GM21515 (cell line): ENCODE measurements around the gene PDE6H.
A peak's percentile ranks its signal among the peaks of the same experiment; 100 is the strongest.

Source experiments
- ATAC-seq: cut with Tn5 transposase; IDR thresholded peaks from one replicate; pipeline ENCODE4 v1.9.1; 2021; ENCODE audit not compliant: unreplicated experiment

Gene PDE6H

DNA sequence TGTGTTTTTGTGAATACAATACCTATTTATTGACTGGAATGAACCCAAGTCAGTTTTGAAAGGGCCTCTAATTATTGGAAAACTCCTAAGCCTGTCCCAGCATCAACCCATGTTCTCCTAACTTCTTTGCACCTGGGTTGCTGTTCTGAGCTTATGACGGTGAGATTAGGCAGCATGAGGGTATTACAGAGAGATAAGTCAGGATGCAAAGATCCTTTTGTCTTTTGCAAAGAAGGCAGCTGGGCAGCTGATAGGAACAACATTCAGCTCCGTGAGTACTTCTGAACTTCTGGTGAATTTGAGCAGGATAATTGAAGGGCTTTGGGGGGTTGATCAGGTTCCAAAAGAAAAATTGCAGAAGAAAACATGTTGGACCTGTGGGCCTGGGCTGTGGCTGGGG lies at the start of gene PDE6H:
PDE6H (plus strand) TSS at position 227 of the 400 bp plus-strand sequence. CDS start 4,971 bp downstream, outside the sequence.
- no peak for ATAC-seq

DNA sequence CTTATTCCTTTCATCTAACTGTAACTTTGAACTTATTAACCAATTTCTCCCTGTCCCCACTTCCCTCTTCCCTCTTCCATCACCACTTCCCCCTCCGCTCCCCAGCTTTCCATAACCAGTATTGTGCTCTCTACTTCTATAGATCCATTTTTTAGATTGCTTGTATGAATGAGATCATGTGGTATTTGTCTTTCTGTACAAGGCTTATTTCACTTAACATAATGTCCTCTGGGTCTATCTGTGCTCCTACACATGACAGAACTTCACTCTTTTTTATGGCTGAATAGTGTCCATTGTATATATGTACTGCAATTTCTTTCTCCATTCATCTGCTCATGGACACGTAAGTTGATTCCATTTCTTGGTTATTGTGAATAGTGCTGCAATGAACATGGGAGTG lies 48.9 kb upstream of the PDE6H start:
- ATAC-seq = no peak

DNA sequence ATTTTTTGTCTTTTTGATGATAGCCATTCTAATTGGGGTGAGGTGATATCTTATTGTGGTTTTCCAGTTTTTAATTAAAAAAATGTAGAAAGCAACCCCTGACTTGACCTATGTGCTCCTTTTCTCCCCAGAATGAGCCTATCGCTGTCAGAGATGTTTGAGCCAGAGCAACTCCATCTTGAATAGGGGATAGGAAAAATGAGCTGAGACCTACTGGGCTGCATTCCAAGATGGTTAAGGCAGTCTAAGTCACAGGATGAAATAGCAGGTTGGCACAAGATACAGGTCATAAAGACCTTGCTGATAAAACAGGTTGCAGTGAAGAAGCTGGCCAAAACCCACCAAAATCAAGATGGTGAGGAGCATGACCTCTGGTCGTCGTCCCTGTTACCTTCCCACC lies 48.3 kb upstream of the PDE6H start:
- no peak for ATAC-seq

DNA sequence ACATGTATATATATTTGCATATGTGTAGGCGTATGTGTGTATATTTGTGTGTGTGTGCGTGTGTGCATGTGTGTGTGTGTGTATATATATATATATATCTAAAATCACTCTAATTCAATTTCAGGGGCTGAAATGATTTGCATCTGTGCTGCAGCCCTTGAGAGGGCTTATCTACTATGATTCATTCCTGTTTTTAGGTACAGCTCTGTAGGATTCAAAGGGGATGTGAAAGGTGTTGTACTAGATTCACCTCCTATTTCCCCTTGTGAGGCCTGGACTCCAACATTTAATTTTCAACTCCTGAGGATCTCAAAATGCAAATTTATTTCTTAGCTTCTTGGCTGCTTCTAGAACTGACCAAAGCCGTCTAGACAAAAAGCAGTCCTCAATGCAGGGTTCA lies 45.6 kb upstream of the PDE6H start:
- no peak for ATAC-seq

DNA sequence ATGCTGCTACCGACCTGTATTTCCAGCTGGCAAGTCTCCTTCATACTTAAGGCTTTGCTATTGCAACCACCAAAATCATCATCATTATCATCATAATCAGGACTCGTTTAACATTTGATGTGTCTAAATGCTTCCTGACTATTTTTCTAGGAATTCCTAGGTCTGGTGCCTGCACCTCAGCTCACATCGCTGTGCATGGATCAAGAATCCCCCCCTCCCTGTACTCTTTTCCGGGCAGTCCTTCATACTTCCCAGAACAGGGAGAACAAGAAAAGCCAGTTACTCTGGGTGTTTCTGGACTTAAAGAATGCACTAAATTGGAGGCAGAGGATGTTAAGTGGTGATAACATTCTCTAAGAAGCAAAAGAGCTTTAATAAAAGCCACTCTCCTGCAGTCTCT lies 43.9 kb upstream of the PDE6H start:
- ATAC-seq = no peak

DNA sequence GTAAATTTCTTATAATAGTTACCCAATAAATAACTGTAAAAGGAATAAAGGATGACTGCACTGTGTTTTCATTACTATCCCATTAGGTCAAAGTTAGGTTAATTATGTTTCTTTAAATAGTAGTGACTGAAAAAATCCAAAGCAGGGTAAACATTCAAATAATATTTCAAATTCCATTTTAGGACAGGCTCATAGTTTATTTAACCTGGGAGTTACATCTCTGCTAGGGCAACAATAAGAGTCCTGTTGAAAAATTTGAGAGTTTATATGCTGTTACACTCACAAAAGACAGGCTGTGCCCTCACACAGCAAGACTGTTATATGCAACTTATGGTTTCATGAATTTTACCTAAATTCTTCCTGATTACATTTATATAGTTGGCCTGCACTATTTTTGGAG lies 42.5 kb upstream of the PDE6H start:
- ATAC-seq = no peak

DNA sequence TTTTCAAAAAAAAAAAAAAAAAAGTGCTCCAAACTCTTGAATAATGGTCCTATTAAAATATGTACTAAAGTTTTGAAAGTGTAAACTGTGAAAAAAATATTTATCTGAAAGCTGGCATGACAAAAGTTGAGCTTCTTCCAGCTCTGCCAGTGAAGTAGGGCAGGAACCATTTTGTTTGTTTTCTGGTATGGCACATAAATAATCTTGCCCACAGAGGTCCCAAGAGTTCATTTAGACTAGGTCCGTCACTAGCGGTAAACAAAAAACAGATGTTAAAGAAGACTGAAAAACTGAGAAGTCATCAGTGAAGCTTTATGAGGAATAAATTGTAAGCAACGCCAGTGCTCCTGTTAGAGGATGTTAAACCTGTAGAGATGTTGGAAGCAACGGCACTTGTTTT lies 41.5 kb upstream of the PDE6H start:
- no peak for ATAC-seq

DNA sequence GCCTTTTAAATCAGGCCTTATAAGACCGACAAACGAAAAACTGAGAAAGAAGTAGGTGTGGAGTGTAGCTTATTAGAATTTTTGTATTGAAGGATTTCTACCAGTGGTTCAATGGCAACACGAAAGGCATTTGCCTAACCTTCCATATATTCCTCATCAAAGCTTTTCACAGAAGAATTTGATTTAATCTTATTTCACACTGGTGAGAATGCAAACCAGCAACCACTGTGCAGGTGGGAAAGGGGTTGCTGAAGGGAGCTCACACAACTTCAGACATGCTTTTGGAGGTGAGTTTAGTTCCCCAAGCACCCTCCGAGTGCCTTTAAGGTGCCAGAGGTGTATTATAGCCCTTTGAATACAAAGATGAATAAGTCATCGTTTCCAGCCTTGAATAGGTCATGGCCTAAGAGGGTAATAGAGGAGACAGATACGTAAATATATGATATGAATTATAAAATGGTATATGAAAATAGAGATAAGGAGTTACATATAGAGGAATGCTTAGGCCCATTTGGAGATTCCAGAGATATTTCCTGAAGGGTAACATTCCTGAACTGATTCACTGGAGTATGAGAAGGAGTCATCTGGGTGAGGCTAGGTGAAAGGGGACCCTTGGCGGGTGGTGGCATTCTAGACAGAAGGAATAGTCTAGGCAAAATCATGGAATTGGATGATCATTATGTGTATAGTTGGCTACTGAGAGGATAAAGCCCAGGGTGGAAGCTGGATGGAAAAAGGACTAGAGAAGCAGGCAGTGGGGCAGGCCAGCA lies 40.9 kb upstream of the PDE6H start:
- no peak for ATAC-seq

DNA sequence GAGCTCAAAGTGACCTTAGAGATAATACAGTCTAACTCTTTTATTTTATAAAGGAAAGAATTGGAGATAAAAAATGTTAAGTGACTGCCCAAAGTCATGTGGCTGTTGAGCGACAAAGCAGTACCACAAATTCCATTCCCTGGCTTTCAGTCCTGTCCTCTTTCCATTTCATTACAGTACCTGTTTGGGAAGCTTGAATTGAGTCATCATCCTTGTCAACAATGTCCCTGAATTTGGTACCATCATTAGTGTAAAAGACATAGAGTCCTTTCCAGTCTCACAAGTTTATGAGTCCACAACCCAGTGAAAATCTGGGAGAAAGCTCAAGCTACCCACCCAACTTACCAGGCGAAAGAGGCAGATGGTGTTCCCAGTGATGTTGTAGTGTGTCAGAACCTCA lies 38.3 kb upstream of the PDE6H start:
- no peak for ATAC-seq

DNA sequence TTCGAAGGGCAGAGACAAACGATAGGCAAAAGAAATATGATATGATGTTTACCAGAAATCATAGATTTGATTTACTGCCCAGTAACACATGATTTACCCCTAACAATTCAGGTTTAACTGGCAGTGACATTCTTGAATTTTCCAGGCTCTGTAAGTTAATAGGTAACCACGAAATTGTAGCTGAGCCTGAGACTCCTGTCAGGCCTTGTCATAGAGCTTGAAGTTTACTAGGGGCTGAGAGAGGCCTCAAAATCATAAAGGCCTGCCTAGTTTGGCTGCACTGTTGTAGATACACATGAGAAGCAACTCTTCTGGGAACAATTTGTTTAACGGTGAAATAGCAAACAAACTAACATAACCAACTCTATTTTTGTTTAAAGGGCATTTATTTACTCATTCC lies 37.8 kb upstream of the PDE6H start:
- no peak for ATAC-seq

DNA sequence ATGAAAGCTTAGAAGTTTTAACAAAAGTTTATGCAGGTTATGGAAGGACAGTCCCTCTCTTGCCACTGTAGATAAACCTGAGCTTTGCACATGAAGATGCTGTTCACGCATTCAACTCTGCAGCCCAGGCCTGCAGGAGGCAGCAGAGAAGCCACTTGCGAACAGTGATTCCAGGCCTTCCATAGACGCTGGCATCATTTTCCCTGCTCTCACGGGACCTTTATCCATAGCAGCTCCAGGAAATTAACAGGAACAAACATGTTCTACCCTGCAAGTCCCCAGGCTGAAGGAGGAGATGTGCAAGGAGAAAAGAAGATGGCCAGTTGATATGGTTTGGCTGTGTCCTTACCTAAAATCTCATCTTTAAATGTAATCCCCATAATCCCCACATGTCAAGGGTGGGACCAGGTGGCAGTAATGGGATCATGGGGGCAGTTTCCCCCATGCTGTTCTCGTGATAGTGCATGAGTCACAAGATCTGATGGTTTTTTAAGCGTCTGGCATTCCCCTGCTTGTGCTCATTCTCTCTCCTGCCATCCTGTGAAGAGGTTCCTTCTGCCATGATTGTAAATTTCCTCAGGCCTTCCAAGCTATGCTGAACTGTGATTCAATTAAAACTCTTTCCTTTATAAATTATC lies 36.5 kb upstream of the PDE6H start:
- no peak for ATAC-seq

DNA sequence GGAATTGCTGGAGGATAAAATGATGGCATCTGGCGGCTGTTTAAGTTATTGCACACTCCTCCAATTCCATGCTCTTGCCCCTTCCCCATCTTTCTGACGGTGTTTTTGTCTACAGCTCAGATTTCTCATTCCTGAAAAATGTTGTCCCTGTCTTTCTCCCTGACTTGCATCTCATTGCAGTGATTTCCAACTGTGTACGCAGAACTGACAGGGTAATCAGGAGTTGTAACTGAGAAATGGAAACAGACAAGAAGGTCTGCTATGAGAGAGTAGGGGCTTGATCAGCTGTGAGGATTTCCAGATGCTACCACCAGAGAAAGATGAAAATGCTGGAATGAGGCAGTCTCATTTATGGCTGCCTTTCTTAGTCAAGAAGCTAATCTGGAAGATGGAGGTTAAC lies 35.8 kb upstream of the PDE6H start:
- no peak for ATAC-seq

DNA sequence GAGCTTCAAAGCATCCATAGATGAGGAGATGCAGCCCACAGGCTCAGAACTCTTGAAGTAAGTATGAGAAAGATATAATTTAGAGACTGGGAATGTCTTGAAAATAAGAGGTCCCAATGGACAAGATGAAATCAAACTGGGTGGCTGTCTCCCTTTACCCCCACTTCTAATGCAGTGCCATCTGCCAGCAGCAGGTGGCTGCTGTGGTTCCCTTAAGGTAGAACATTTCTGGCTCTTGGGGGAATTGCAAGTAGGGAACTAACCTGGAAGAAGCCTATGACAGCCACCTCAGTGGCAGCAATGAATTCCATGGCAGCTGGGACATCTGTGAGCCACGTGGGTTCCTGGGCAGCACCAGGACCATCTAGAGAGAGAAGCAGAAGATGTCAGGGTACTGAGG lies 35.2 kb upstream of the PDE6H start:
- no peak for ATAC-seq

DNA sequence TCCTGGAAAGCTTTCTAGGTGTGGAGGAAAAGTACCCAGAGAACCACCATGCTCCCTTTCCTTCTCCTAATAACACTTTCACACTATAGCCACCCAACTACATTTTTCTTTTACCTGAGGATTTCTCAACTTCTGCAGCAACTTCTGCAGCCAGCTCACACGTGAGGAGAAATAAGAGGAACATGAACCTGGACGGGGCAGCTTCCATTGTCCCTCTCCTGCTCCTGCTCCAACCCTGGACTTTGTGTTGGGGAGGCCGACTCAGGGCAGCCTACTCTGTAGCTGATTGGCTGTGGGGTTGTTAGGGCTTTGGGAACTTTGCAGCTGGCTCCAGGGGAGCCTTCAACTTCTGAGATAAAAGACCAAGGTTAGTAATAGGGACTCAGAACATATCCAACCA lies 34.5 kb upstream of the PDE6H start, which contains the start of gene ERP27:
ERP27 (minus strand) TSS at position 237 of the 400 bp plus-strand sequence; CDS start at position 208, 29 bp downstream.
- no peak for ATAC-seq

DNA sequence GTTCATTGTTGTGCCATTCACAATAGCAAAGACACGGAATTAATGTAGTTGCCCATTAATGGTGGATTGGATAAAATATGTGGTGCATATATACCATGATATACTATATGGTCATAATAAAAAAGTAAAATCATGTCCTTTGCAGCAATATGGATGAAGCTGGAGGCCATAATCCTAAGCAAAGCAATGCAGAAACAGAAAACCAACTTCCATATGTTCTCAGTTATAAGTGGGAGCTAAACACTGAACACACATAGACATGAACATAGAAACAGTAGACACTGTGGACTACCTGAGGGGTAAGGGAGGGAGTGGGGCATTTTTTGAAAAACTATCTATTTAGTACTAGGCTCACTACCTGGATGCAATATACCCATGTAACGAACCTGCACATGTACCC lies 31.5 kb upstream of the PDE6H start:
- ATAC-seq = no peak

DNA sequence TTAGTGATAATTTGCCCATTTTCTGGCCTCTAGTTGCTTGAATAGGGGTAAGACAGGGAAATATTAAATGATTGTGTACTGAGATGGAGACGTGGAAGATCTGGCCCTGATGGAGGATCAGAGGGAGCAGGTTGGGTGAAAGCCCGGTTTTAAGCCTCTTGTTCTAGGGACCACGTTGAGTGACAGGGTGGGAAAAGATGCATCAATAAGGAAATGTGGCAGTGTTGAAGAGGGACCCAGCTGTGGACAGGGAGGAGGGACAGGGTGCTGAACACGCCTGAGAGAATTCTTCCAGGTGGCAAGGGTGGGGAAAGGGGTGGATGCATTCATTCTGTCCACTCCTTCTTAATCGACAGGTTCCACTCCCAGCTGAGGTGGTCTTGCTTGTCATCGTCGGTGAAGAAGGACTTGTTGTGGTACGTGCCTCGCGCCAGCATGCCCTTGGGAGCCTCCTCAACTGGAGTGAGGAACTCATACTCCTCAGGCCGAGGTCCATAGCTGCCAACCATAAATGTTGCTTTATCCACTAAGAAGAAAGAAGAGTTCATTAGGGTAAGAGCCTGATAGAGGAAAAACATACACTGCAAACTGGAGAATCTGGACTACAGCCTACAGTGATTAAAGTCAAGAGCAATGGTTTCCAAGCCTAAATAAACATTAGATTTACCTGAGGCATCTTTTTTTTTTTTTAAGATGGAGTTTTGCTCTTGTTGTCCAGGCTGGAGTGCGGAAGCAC lies 30.5 kb upstream of the PDE6H start:
- ATAC-seq = no peak

DNA sequence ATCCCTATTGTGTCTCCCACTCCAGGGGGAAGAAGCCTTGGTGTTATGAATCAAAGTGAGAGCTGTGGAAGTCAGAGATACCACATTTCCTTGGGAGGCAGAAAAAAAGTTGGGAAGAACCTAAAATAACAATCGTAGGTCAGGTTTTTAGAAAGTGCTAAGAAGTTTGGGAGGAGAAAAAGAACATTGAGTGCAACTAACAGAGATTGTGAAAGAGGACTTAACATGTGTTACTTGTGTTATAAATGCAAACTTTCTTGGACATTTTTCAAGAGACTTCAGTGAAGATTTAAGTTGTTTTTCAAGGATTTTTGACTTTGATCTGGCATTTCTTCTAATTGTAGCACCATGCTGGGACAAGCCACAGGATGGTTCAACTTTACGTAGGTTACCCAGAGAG lies 26.7 kb upstream of the PDE6H start:
- ATAC-seq = no peak

DNA sequence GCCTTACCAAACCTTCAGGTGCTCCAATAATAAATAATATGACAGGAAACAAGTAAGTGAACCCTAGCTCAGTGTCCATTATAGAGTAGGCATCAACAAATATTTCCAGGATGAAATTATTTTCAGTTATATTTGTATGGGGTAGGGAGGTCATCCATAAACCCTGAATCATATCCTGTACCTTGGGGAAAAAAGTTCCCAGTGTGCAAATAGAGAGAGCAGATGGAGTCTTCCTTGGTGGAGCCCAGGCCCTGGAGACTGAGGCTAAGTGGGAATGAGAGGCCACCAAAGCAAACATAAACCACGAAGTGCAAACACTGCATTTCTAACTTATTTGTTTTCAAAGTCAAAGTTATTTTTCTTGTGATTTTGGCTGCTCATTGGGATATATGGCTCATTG lies 26.0 kb upstream of the PDE6H start:
- no peak for ATAC-seq

DNA sequence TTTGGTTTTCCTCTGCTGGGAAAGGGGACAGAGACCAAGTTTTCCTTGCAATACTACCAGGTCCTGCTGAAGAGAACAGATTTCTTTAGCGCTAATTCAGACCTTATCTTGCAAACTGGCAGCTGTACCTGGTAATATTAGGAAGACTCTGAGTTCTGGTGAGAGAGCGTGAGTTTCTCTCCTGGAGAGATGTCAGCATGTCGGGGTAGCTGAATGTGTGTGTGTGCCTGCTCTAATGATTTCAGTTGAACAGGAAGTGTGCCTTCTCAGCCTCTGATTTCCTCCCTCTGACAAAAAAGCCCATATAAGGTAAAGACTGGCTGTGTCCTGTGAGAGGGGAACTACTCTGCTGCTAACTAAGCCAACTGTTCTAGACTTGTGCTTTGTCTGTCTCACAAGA lies 24.2 kb upstream of the PDE6H start:
- ATAC-seq = peak; percentile 93

DNA sequence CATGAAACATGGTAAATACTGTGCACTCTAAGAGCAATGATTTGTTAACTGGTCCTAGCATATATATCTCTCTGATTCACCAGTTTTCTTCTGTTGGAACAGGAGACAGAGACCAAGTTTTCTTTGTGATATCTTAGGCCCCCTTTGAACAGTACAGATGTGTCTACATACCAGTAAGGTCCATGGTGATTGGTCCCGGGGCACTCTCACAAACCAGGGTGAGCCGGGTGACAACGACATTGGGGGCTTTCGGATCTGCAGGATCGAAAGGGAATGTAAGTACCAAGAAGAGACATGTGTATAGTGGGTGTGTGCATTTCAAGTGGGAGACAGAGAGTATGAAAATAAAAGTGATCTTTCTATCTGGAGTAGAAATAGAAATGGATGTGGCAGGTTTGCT lies 23.2 kb upstream of the PDE6H start:
- ATAC-seq = no peak

DNA sequence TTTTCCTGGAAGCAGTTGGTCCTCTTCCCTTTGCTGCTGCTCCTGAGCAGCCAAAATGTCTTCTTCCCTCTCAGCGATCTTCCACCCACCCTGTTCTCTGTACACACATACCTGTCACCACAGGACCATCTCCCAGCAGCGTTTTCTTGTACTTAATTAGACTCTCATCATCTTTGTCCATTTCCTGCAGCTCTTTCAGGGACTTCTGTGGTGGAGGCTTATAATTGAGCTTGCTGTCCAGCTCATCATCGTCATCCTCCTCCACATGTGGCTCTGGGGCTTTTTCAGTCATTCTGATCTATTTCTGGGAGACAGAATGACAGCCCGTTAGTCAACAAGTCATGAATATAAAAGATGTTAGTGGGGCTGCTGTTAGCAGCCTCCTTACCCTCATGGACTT lies 22.4 kb upstream of the PDE6H start:
- ATAC-seq = no peak
